Chondrocyte (in vitro differentiated cells): Measurements from ENCODE around the gene BRD2. TPM values are rescaled to one million over a fixed set of nuclear protein-coding genes. Genes with fewer than 3 reads are reported as not detected.

Source experiments
- DNase-seq: peaks from one replicate; pipeline ENCODE4 v3.0.0; 2021; ENCODE audit warnings: mixed read lengths, low spot score
- H3K27ac Mint-ChIP-seq: one replicate; pipeline ENCODE4 v1.8.0; 2021; ENCODE audit warnings: mild to moderate bottlenecking, moderate library complexity, mixed read lengths; ENCODE audit not compliant: unreplicated experiment
- H3K27me3 Mint-ChIP-seq: 2 replicates; pipeline ENCODE4 v1.8.0; 2021; ENCODE audit warnings: low read depth, mixed read lengths
- H3K36me3 Mint-ChIP-seq: 2 replicates; pipeline ENCODE4 v1.8.0; 2021; ENCODE audit warnings: low read depth, mixed read lengths
- H3K4me1 Mint-ChIP-seq: 2 replicates; pipeline ENCODE4 v1.8.0; 2021; ENCODE audit warnings: low read depth, mild to moderate bottlenecking, mixed read lengths
- H3K4me3 Mint-ChIP-seq: one replicate; pipeline ENCODE4 v1.8.0; 2021; ENCODE audit warnings: mild to moderate bottlenecking, moderate library complexity, mixed read lengths; ENCODE audit not compliant: unreplicated experiment
- H3K9me3 Mint-ChIP-seq: 2 replicates; pipeline ENCODE4 v1.8.0; 2021; ENCODE audit warnings: low read depth, mixed read lengths
- total RNA-seq: library from RNA; stranded (reverse); gene quantifications from 3 replicates; pipeline ENCODE4 v1.2.1, GENCODE V29; 2021
- TF ChIP-seq, protein P1 (sequence below): fragments of 200-600 bp; sonication (generic); IDR thresholded peaks from 2 replicates; pipeline ENCODE4 v1.5.0; 2021; ENCODE audit warnings: antibody characterized with exemption, mild to moderate bottlenecking, moderate library complexity

BRD2 gene
- total RNA-seq, 1 donor from 2014 or later: 150 TPM

DNA sequence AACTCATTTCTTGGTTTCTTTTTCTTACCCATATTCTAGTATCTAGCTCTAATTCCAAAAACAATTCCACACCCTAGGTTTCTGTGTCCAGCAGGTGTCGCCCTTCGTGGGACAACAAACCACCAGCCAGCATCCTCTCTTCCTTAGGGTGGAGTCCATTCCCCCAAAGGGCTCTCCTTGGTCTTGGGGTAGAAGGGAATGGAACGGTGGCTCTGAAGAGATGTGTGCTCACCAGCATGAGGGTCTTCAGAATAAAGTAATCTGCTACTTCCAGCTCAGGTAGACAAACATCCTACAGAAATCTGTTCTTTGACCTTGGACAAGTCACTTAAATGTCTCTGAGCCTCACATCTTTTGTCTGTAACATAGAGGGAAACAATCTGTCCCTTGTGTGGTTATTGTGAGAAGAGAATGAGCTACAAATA, 34.7 kb upstream of the BRD2 start:
- Mint-ChIP-seq H3K9me3 (no peaks in the 10 kb centered on the region), H3K4me3 (no peak overlapping the region), H3K27me3 (peaks cover 60% of the 10 kb centered on the region), H3K4me1 (no peaks in the 10 kb centered on the region), H3K36me3 (no peaks in the 10 kb centered on the region), H3K27ac (no peak overlapping the region)
- DNase-seq: no peak
- TF ChIP-seq, protein P1, sequence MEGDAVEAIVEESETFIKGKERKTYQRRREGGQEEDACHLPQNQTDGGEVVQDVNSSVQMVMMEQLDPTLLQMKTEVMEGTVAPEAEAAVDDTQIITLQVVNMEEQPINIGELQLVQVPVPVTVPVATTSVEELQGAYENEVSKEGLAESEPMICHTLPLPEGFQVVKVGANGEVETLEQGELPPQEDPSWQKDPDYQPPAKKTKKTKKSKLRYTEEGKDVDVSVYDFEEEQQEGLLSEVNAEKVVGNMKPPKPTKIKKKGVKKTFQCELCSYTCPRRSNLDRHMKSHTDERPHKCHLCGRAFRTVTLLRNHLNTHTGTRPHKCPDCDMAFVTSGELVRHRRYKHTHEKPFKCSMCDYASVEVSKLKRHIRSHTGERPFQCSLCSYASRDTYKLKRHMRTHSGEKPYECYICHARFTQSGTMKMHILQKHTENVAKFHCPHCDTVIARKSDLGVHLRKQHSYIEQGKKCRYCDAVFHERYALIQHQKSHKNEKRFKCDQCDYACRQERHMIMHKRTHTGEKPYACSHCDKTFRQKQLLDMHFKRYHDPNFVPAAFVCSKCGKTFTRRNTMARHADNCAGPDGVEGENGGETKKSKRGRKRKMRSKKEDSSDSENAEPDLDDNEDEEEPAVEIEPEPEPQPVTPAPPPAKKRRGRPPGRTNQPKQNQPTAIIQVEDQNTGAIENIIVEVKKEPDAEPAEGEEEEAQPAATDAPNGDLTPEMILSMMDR: peak; percentile 92

DNA sequence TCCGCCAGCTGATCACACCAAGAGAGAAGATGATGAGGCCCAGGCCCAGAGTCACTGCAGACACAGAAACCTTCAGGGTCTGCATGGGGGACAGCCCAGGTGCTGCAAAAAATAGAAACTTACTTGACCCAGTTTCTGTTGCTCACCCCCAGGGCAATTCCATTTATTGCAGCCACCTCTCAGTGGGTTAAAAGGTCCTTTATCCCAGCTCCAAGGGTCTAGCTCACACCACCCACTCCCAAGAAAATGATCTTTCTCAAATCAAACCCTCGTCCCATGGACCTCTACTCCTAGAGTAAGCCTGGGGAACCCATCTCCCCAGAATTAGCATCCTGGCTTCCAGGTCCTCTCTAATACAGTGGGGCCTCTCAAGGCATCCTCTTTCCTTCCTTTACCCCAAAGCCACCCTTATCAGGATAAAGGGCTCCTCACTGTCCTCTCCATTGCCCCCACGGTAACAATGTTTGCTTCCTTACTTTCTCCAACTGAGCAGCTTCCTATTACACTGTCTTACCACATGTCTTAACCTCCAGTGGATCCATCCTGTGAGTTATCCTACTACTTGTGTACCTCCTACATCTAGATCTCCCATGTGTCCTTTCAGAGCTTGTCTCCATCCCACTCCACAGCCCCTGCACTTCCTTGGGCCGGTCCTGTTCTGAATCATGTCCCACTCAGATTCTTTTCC, 32.7 kb upstream of the BRD2 start:
- no peak for DNase-seq
- Mint-ChIP-seq H3K27ac (no peak overlapping the region), H3K9me3 (no peaks in the 10 kb centered on the region), H3K36me3 (no peaks in the 10 kb centered on the region), H3K27me3 (peaks cover 54% of the 10 kb centered on the region), H3K4me1 (peaks cover under 1% of the 10 kb centered on the region), H3K4me3 (no peak overlapping the region)
- TF ChIP-seq, protein P1: no peak

DNA sequence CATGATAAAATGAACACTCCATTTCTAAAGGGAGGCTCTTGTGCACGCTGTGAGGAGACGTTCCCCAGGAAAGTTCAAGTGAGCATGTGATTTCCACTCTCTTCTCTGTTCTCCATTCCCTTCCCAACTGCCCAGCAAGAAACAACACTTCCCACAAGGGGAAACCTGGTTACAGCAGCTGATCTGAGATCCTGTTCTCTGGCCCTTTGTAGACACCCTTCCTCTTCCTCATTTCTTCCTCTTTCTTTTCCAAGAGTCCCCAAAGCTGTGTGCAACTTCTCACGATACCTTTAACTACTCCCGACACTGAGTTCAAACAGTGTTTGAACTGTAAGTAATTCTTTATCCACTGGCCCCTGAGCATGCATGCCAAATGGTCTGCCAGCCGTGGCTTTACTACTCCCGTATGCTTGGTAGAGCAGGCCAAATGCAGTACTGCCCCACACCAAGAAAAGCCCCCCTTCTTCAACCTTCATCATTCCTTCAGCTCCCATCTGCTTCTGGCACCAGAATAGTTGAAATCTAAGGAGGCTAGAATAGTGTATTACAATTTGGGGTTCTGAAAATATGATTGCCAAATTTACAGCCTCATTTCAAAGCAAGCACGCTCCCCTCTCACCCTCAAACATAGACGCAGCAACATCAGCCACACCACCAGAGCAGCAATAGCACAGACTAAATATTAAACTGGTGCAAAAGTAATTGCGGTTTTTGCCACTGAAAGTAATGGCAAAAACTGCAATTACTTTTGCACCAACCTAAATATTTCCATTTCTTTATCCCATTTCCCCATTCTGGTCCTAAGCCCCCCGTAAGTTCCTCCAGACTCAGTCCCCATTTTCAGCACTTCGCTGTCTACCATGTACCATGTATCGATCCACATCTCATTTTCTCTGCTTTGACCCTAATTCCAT, 31.9 kb upstream of the BRD2 start:
- Mint-ChIP-seq H3K27ac (no peak overlapping the region), H3K36me3 (no peaks in the 10 kb centered on the region), H3K4me1 (peaks cover 3% of the 10 kb centered on the region), H3K4me3 (no peak overlapping the region), H3K27me3 (peaks cover 52% of the 10 kb centered on the region), H3K9me3 (no peaks in the 10 kb centered on the region)
- DNase-seq: no peak
- TF ChIP-seq, protein P1: no peak

DNA sequence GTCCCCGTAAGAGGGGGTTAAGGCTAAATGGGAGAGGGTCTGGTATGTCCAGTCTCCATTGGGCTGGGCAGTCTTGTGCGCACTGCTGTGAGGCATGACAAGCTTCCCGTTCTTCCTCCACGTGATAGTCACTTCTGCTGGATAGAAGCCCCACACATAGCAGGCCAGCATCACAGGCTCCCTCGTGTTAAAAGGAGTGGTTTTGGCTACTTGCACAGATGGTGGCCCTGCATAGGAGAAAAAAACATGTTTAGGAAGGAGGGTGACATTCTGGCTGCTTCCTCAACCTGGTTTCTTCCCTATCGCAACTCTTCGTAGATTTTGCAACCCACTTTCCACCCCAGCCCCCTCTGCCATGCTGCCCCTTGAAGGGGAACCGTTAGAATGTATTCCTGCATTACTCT, 31.2 kb upstream of the BRD2 start:
- Mint-ChIP-seq H3K36me3 (no peaks in the 10 kb centered on the region), H3K4me3 (no peak overlapping the region), H3K4me1 (peaks cover 3% of the 10 kb centered on the region), H3K9me3 (no peaks in the 10 kb centered on the region), H3K27ac (no peak overlapping the region), H3K27me3 (peaks cover 50% of the 10 kb centered on the region)
- DNase-seq: no peak
- TF ChIP-seq, protein P1: no peak

DNA sequence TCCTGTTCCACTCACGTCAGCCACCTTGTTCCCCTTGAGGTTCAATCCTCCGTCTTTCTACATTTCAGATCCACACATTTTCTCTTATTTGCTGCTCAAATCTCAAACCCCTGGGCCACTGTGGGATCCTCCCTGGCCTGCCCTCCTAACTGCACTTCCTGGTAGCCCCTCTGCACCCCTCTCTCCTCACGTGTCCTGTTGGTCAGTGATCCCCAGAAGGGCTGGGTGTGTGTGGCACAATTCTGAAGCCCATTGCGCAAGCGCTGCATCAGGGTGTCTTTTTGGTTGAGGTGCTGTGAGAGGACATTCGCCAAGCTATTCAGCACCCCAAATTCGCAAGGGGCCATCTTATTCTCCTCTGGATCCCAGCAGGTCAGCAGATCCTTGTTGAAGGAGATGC, 29.9 kb upstream of the BRD2 start:
- peaks cover 3% of the 10 kb centered on the region for H3K4me1 Mint-ChIP-seq
- no peak for DNase-seq
- H3K27ac Mint-ChIP-seq: no peak overlapping the region
- TF ChIP-seq, protein P1: no peak
- peaks cover 52% of the 10 kb centered on the region for H3K27me3 Mint-ChIP-seq
- no peaks in the 10 kb centered on the region for H3K36me3 Mint-ChIP-seq
- H3K4me3 Mint-ChIP-seq: no peak overlapping the region
- H3K9me3 Mint-ChIP-seq: no peaks in the 10 kb centered on the region
